ENCODE results near the gene RBMX.

Gene RBMX

GRCh38 chrX:136867096-136867491 lies 13.4 kb downstream of the RBMX start:
- TF ChIP-seq CTCF (conservative IDR thresholded peaks at IDR 0.05; ENCODE audit: low read depth): no peak
- CTCF ChIA-PET: interaction anchor here (0.6 kb wide), 1 partner anchor 8 kb away, joined by 8 read pairs; no protein-coding TSS in a partner anchor
- DNase-seq (ENCODE audit: low spot score): no peak
- H3K27ac ChIP-seq: no peak overlapping the region
- POLR2A ChIA-PET (ENCODE audit: low non-redundant PET): no interaction called here

DNA sequence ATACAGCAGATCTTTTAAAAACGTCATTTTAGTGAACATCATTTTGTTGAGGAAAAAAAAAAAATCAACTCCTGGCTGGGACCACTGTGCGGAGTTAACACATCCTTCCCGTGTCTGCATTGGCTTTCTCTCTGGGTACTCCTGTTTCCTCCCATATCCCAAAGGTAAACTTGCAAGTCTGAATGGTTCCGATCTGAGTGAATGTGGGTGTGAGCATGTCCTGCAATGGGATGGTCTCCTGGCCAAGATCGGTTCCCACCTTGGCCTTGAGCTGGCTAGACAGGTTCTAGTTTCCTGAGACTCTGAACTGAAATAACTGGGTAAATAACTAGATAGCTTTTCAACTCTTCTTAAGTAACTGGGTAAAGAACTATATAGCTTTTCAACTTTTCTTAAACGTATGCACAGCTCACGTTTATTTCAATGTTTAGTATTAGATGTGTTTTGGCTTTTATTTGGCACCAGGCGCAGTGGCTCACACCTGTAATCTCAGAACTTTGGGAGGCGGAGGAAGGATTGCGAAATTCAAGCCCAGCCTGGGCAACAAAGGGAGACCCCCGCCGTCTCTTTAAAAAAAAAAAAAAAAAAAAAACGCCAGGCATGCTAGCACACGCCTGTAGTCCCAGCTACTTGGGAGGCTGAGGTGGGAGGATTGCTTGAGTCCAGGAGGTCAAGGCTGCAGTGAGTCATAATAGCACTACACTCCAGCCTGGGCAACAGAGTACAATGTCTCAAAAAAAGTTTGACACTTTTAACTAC lies 14.0 kb downstream of the RBMX start:
- ChIA-PET CTCF (interaction anchor here (0.6 to 0.8 kb wide), 2 partner anchors 9 to 81 kb away, joined by 5 to 8 read pairs; no protein-coding TSS in a partner anchor), POLR2A (ENCODE audit: low non-redundant PET) (no interaction called here)
- no peak for DNase-seq (ENCODE audit: low spot score)
- H3K27ac ChIP-seq: no peak overlapping the region
- TF ChIP-seq CTCF (conservative IDR thresholded peaks at IDR 0.05; ENCODE audit: low read depth): no peak

DNA sequence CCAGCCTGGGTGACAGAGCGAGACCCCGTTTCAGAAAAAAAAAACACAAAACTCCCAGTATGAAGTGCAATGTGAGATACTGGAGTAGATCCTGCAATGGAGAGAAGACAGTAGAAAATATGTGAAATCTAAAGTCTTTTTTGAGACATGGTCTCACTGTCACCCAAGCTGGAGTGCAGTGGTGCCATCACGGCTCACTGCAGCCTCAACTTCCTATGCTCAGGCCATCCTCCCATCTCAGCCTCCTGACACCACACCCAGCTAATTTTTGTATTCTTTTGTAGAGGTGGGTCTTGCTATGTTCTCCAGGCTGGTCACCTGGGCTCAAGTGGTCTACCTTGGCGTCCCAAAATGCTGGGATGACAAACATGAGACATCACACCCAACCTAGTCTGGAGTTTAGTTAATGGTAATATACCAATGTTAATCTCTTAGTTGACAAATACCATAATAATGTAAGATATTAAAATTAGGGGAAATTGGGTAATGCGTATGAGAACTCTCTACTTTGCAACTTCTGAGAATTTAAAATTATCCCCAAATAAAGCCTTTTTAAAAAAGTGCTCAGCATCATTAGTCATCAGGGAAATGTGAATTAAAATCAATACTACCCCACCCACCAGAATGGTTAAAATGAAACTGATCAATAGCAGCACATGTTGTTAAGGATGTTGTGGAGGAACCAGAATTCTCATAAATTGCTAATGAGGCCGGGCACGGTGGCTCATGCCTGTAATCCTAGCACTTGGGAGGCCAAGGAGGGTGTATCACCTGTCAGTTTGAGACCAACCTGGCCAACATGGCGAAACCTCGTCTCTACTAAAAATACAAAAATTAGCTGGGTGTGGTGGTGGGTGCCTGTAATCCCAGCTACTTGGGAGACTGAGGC lies 15.0 kb downstream of the RBMX start:
- CTCF ChIA-PET: interaction anchor here (0.8 kb wide), 1 partner anchor 82 kb away, joined by 5 read pairs; no protein-coding TSS in a partner anchor
- no peak overlapping the region for H3K27ac ChIP-seq
- POLR2A ChIA-PET (ENCODE audit: low non-redundant PET): no interaction called here
- no peak for DNase-seq (ENCODE audit: low spot score)
- TF ChIP-seq CTCF (conservative IDR thresholded peaks at IDR 0.05; ENCODE audit: low read depth): no peak

GRCh38 chrX:136863826-136864225 lies 16.7 kb downstream of the RBMX start:
- POLR2A ChIA-PET (ENCODE audit: low non-redundant PET): no interaction called here
- DNase-seq (ENCODE audit: low spot score): no peak
- TF ChIP-seq CTCF (conservative IDR thresholded peaks at IDR 0.05; ENCODE audit: low read depth): no peak
- CTCF ChIA-PET: no interaction called here
- H3K27ac ChIP-seq: no peak overlapping the region

- no peak overlapping the region for H3K27ac ChIP-seq
- CTCF ChIA-PET: no interaction called here
- DNase-seq (ENCODE audit: low spot score): no peak
- POLR2A ChIA-PET (ENCODE audit: low non-redundant PET): no interaction called here
- TF ChIP-seq CTCF (conservative IDR thresholded peaks at IDR 0.05; ENCODE audit: low read depth): no peak
These were observed 18.0 kb downstream of the RBMX start for GRCh38 chrX:136862546-136862945.

DNA sequence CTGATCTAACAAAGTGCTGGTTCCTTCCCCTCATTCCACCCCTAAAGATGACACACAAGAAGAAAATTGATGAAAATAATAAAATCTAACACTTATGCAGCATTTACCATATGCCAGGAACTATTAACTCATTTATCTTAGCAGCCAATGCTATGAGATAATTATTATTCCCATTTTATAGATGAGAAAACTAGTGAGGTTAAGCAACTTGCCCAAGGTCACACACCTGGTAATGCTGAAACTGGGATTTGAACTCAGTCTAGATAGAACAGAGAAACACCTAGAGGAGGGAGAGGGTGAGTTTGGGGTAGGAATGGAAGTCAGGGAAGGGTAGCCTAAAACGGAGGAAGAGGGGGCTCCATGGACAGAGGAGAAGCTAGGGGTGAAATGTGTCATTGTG lies 18.6 kb downstream of the RBMX start:
- no peak for DNase-seq (ENCODE audit: low spot score)
- H3K27ac ChIP-seq: no peak overlapping the region
- TF ChIP-seq CTCF (conservative IDR thresholded peaks at IDR 0.05; ENCODE audit: low read depth): no peak
- POLR2A ChIA-PET (ENCODE audit: low non-redundant PET): no interaction called here
- CTCF ChIA-PET: no interaction called here

Data from RWPE1 (cell line).